ENCODE measurements around the gene SEMA4D.

SEMA4D gene

GRCh38 chr9:89361031-89361430 is 136.9 kb downstream of the SEMA4D start:
- Histone ChIP-seq H2AFZ (ENCODE audit: low read length) (no peak overlapping the region), H4K20me1 (ENCODE audit: insufficient read depth, low read length) (no peaks in the 10 kb centered on the region), H3K36me3 (ENCODE audit: insufficient read depth, low read length) (peaks cover 57% of the 10 kb centered on the region), H3K79me2 (ENCODE audit: insufficient read depth, low read length) (no peaks in the 10 kb centered on the region), H3K9ac (ENCODE audit: low read length) (no peak overlapping the region), H3K27me3 (ENCODE audit: insufficient read depth, low read length) (no peaks in the 10 kb centered on the region), H3K4me3 (ENCODE audit: low read depth, low read length, poor library complexity, severe bottlenecking) (no peak overlapping the region), H3K4me1 (ENCODE audit: insufficient read depth, low read length, severe bottlenecking) (no peaks in the 10 kb centered on the region), H3F3A (ENCODE audit: insufficient read depth, low read length) (no peaks in the 10 kb centered on the region), H3K27ac (ENCODE audit: low read depth, low read length, poor library complexity, severe bottlenecking) (no peak overlapping the region), H3K9me2 (ENCODE audit: low read depth, low read length) (no peaks in the 10 kb centered on the region), H3K4me2 (ENCODE audit: low read length) (no peak overlapping the region), H3K9me3 (ENCODE audit: low read length) (no peaks in the 10 kb centered on the region)
- TF ChIP-seq CTCF (IDR thresholded peaks at IDR 0.05; ENCODE audit: low read length): no peak
- TF ChIP-seq EZH2 (IDR thresholded peaks at IDR 0.05; ENCODE audit: borderline replicate concordance, low read length): no peak

- H3K9me3 ChIP-seq (ENCODE audit: low read length): no peaks in the 10 kb centered on the region
- H3K4me2 ChIP-seq (ENCODE audit: low read length): no peak overlapping the region
- H3K4me1 ChIP-seq (ENCODE audit: insufficient read depth, low read length, severe bottlenecking): no peaks in the 10 kb centered on the region
- H2AFZ ChIP-seq (ENCODE audit: low read length): no peak overlapping the region
- H3K4me3 ChIP-seq (ENCODE audit: low read depth, low read length, poor library complexity, severe bottlenecking): no peak overlapping the region
- H3K79me2 ChIP-seq (ENCODE audit: insufficient read depth, low read length): no peaks in the 10 kb centered on the region
- peaks cover 62% of the 10 kb centered on the region for H3K36me3 ChIP-seq (ENCODE audit: insufficient read depth, low read length)
- no peaks in the 10 kb centered on the region for H4K20me1 ChIP-seq (ENCODE audit: insufficient read depth, low read length)
- H3K27ac ChIP-seq (ENCODE audit: low read depth, low read length, poor library complexity, severe bottlenecking): no peak overlapping the region
- H3K27me3 ChIP-seq (ENCODE audit: insufficient read depth, low read length): no peaks in the 10 kb centered on the region
- no peaks in the 10 kb centered on the region for H3F3A ChIP-seq (ENCODE audit: insufficient read depth, low read length)
- no peaks in the 10 kb centered on the region for H3K9me2 ChIP-seq (ENCODE audit: low read depth, low read length)
- H3K9ac ChIP-seq (ENCODE audit: low read length): no peak overlapping the region
- TF ChIP-seq EZH2 (IDR thresholded peaks at IDR 0.05; ENCODE audit: borderline replicate concordance, low read length) (no peak), CTCF (IDR thresholded peaks at IDR 0.05; ENCODE audit: low read length) (no peak)
These were observed 137.4 kb downstream of the SEMA4D start for GRCh38 chr9:89360465-89360864.

- no peaks in the 10 kb centered on the region for H3K9me2 ChIP-seq (ENCODE audit: low read depth, low read length)
- no peak overlapping the region for H3K4me3 ChIP-seq (ENCODE audit: low read depth, low read length, poor library complexity, severe bottlenecking)
- no peaks in the 10 kb centered on the region for H4K20me1 ChIP-seq (ENCODE audit: insufficient read depth, low read length)
- H3K9ac ChIP-seq (ENCODE audit: low read length): no peak overlapping the region
- H3K4me1 ChIP-seq (ENCODE audit: insufficient read depth, low read length, severe bottlenecking): no peaks in the 10 kb centered on the region
- TF ChIP-seq CTCF (IDR thresholded peaks at IDR 0.05; ENCODE audit: low read length) (no peak), EZH2 (IDR thresholded peaks at IDR 0.05; ENCODE audit: borderline replicate concordance, low read length) (no peak)
- peaks cover 69% of the 10 kb centered on the region for H3K36me3 ChIP-seq (ENCODE audit: insufficient read depth, low read length)
- H3K4me2 ChIP-seq (ENCODE audit: low read length): no peak overlapping the region
- H3K79me2 ChIP-seq (ENCODE audit: insufficient read depth, low read length): no peaks in the 10 kb centered on the region
- no peaks in the 10 kb centered on the region for H3F3A ChIP-seq (ENCODE audit: insufficient read depth, low read length)
- H2AFZ ChIP-seq (ENCODE audit: low read length): no peak overlapping the region
- H3K9me3 ChIP-seq (ENCODE audit: low read length): no peaks in the 10 kb centered on the region
- no peak overlapping the region for H3K27ac ChIP-seq (ENCODE audit: low read depth, low read length, poor library complexity, severe bottlenecking)
- no peaks in the 10 kb centered on the region for H3K27me3 ChIP-seq (ENCODE audit: insufficient read depth, low read length)
These were observed 138.1 kb downstream of the SEMA4D start for GRCh38 chr9:89359751-89360261.

All from OCI-LY1 (cell line).